ENCODE results near the gene HS6ST1. TPM values are rescaled to one million over a fixed set of nuclear protein-coding genes. Genes with fewer than 3 reads are reported as not detected.

The HS6ST1 gene, protein sequence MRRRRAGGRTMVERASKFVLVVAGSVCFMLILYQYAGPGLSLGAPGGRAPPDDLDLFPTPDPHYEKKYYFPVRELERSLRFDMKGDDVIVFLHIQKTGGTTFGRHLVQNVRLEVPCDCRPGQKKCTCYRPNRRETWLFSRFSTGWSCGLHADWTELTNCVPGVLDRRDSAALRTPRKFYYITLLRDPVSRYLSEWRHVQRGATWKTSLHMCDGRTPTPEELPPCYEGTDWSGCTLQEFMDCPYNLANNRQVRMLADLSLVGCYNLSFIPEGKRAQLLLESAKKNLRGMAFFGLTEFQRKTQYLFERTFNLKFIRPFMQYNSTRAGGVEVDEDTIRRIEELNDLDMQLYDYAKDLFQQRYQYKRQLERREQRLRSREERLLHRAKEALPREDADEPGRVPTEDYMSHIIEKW
- 10 to 100 TPM; 13.2 to 27.4 (median 17.1) TPM for total RNA-seq
- polyA plus RNA-seq: 10 to 100 TPM; 12.0 to 25.1 (median 12.7) TPM

DNA sequence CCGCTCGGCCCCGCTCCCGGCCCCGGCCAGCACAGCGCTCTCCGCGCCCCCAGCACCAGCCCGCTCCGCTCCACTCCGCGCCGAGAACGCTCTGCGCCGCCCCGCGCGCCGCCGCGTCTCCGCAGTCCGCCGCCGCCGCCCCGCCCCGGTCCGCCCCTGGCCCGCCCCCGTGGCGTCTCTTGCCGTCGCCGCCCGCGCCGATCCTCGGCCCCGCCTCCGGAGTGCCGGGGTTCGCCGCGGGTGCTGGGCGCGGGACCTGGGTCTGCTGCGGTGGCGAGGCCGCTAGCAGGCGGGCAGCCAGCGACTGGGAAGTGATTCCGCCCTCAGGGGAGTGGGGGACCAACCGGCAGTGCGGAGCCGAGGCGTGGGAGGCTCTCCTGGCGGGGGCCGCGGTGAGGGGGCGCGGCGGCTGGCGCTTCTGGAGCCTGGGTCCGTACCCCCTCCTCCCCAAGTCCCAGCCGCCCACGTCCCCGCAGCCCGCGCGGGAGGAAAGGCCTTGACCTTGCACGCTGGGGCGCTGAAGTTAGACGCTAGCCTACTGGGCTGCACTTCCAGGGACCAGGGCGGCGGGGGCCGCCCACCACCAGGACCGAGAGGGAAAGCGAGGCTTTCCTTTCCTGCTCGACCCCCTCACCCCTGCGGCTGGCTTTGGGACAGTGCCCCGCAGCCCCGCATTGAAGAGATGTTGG is at the start of gene HS6ST1:
Gene HS6ST1 (minus strand): TSS at position 93 of the 689 bp plus-strand sequence. CDS start 305 bp downstream, outside the sequence.
- Histone ChIP-seq H3K27me3 (no peaks in the 10 kb centered on the region), H3K9me3 (no peaks in the 10 kb centered on the region), H3K27ac (peak within 1 kb of the TSS; percentile 63 to 81 (median 75)), H3K4me3 (peak within 1 kb of the TSS; percentile 54 to 97 (median 77)), H3K4me1 (peaks cover 0 to 63% (median 56%) of the 10 kb centered on the region in 4 donors), H3K36me3 (no peaks in the 10 kb centered on the region)
- WGBS, 2 donors: 1 to 2% methylated on average over 84 of the region's 84 CpGs
- intact Hi-C loops (cut with DNase I): no loop called here
- peak; percentile 91 for DNase-seq
- TF ChIP-seq POLR2AphosphoS5 (IDR thresholded peaks at IDR 0.05) (peak; percentile 58 to 87 (median 70)), EP300 (IDR thresholded peaks at IDR 0.05) (no peak)

DNA sequence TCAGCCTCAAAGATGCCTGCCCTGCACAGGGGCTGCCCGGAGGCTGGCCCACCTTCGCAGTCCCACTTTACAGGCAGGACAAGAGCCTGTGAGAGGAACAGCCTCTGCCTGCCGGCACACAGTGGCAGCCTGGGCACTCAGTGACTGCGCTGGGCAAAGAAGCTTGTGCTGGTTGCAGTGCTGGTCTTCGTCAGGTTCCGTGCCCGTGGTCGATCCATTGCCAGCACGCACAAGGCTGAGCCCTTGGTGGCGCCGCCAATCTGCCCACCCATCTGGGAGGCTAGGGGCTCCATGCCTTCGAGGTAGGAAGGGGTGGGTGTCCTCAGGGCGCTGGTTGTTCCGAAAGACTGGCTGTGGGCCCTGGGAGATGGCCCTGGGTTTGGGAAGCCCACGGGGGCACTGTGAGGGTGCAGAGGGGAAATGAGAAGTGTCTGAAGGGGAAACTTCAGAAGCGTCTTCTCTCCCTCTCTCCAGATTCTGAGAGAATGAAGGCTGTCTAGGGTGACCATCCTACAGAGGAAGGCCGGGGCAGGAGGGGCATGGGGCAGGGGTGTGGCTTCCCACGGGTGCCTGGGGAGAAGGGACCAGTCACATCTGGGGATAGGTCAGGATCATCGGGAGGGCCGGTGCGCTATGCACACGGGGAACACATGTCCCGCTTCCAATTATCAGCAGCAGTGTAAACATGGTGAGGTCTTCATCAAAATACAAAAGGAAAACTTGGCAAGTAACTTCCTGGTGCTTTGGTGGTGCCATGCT is 49.1 kb upstream of the HS6ST1 start:
- peak; percentile 57 for DNase-seq
- whole genome bisulfite sequencing, 2 donors: 76 to 91% methylated on average over 23 of the region's 23 CpGs
- Histone ChIP-seq H3K4me3 (no peak overlapping the region), H3K27me3 (no peaks in the 10 kb centered on the region), H3K36me3 (no peaks in the 10 kb centered on the region), H3K9me3 (no peaks in the 10 kb centered on the region), H3K27ac (no peak overlapping the region), H3K4me1 (peaks cover 0 to 16% (median 12%) of the 10 kb centered on the region in 4 donors)
- TF ChIP-seq POLR2A (IDR thresholded peaks at IDR 0.05) (no peak), POLR2AphosphoS5 (IDR thresholded peaks at IDR 0.05) (no peak), EP300 (IDR thresholded peaks at IDR 0.05) (no peak)
- TF ChIP-seq, protein P1, sequence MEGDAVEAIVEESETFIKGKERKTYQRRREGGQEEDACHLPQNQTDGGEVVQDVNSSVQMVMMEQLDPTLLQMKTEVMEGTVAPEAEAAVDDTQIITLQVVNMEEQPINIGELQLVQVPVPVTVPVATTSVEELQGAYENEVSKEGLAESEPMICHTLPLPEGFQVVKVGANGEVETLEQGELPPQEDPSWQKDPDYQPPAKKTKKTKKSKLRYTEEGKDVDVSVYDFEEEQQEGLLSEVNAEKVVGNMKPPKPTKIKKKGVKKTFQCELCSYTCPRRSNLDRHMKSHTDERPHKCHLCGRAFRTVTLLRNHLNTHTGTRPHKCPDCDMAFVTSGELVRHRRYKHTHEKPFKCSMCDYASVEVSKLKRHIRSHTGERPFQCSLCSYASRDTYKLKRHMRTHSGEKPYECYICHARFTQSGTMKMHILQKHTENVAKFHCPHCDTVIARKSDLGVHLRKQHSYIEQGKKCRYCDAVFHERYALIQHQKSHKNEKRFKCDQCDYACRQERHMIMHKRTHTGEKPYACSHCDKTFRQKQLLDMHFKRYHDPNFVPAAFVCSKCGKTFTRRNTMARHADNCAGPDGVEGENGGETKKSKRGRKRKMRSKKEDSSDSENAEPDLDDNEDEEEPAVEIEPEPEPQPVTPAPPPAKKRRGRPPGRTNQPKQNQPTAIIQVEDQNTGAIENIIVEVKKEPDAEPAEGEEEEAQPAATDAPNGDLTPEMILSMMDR (IDR thresholded peaks at IDR 0.05): no peak
- intact Hi-C loops (cut with DNase I): no loop called here

DNA sequence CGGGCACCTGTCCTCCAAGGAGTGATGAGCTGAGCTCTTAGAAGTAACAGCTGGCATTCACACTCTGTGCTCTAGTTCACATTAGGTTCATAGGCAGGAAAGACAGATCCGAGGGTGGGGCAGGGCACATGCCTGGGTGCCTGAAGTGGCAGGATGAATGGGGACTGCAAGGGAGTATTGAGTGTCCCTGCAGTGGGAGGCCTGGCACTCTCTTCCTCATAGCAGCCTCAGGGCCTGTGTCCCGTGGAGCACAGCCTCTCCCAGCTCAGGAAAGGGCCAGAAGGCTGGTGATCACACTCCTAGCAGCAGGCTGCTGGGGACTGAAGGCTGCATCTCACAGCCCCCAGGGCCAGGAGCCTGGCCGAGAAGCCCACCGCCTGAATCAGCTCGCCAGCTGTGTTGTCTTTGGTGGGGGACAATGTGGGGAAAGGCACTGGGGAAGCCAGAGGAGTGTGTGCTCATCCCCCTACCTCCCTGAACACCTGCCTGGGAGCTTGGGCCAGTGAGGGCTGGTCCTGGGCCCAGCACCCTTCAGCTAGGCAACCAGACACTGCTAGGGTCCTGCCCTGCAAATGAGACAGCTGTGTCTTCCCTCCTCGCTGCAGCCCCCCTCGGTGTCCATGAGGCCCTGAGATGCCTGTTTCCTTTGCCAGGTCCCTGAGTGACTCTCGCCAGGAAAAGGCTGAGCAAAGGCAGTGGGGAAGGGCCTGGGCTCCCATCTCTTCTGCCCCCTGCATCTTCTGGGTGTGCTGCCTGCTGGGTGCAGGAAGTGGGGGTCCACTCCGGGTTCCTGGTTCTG is 48.2 kb upstream of the HS6ST1 start:
- Histone ChIP-seq H3K27ac (no peak overlapping the region), H3K9me3 (no peaks in the 10 kb centered on the region), H3K4me1 (peaks cover 0 to 17% (median 14%) of the 10 kb centered on the region in 4 donors), H3K4me3 (no peak overlapping the region), H3K36me3 (no peaks in the 10 kb centered on the region), H3K27me3 (no peaks in the 10 kb centered on the region)
- no peak for TF ChIP-seq EP300 (IDR thresholded peaks at IDR 0.05)
- intact Hi-C loops (cut with DNase I): no loop called here
- peak; percentile 43 for DNase-seq
- 71 to 81% methylated on average over 10 of the region's 10 CpGs for WGBS, 2 donors

DNA sequence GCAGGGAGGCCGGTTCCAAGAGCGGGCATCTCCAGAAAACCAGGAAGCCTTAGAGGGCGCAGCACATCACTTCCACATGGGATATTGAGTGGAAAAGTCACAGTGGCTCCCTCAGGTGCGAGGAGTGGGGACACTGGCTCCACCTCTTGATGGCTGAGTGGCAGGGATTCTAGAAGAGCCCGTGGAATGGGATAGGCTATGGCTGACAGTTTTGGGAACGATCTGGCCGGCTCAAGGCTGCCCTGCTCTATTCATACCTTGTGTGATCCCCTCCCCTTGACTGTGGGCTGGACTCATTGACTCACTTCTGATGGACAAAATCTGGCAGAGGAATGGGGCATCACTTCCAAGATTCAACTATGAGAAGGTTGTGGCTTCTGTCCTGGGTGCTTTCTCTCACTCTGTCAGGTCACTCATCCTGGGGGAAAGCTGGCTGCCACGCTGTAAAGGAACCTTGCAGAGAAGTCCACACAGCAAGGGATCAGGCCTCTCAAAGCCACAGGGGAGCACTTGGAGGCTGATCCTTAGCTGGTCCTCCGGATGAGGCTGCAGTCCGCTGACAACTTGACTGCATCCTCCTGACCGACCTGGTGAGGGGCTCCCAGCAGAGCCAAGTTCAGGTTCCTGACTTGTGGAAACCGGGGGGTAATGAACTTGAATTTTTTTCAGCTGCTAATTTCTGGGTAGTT is 46.7 kb upstream of the HS6ST1 start:
- Histone ChIP-seq H3K4me3 (no peak overlapping the region), H3K9me3 (no peaks in the 10 kb centered on the region), H3K27ac (no peak overlapping the region), H3K36me3 (no peaks in the 10 kb centered on the region), H3K4me1 (peaks cover 0 to 20% (median 17%) of the 10 kb centered on the region in 4 donors), H3K27me3 (no peaks in the 10 kb centered on the region)
- TF ChIP-seq EP300 (IDR thresholded peaks at IDR 0.05): no peak
- TF ChIP-seq POLR2A (IDR thresholded peaks at IDR 0.05): no peak
- TF ChIP-seq, protein P1 (IDR thresholded peaks at IDR 0.05): no peak
- TF ChIP-seq POLR2AphosphoS5 (IDR thresholded peaks at IDR 0.05): no peak
- no peak for DNase-seq
- intact Hi-C loops (cut with DNase I): no loop called here
- 87 to 92% methylated on average over 12 of the region's 12 CpGs for WGBS, 2 donors
